ENCODE measurements around the gene SLC25A22.
A peak's percentile ranks its signal among the peaks of the same experiment; 100 is the strongest.

The SLC25A22 gene

DNA sequence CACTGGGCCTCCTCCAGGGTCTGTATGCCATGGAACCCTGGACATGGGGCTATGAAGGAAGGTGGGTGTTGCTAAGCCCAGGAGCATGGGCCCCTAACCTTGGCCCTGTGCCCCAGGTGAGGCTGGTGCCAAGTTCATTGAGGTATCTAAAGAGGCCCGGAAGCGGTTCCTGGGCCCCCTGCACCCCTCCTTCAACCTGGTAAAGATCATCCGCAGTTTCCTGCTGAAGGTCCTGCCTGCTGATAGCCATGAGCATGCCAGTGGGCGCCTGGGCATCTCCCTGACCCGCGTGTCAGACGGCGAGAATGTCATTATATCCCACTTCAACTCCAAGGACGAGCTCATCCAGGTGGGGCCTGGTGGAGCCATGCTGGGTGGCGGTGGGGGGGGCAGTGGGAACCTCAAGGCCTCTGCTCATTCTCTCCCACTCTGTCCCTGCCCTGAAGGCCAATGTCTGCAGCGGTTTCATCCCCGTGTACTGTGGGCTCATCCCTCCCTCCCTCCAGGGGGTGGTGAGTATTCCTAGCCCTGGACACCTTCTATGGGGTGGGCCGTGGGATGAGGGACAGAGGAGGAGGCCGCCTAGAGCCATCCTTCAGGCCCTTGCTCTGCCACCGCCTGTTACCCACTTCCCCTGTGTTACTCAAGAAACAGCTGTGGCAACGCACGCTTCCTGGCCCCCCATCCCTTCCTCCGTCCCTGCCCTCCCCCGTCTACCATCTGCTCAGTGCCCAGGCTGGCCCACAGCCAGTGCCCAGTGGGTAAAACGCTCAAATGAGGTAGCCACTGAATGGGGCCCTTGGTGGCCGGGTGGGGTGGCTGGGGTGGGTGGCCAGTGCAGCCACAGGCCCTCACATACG is 23.7 kb upstream of the SLC25A22 start:
- peak; percentile 48 to 63 for DNase-seq

DNA sequence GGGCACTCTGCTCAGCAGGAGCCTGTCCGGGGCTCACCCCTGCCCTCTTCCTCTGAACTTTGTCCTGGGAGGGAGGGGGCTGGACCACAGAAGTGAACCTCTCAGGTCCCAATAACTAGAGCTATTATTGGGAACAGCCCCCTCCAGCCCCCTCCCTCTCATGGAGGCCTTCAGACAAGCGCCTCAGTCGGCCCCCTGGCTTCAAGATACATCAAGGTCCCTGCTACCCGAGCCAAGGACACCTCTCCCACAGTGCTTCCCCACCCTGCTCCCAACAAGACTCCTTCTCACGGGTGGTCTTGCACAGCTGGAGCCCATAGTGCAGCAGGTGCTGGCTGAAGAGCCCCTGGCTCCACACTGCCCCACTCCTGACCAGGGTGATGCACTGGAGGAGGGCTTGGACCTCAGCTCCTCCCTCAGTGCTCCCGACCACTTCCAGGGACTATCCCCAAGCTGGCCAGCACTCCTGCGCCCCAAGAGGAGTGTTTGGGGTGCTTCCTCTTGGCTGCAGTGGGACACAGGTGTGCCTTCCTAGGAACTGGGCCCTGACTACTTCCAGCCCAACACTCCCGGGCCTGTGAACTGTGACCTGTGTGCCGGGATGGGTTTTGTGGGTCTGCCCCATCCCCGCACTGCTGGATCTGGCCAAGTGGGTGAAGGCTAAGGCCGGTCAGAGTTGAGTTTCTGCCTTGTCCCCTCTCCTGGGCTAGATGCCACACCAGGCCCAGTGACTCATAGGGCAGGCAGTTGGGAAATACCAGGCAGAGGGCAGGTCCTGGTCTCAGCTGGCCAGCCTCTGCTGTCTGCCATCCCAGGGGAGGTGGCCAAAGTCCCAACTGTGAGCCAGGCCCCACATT is 22.8 kb upstream of the SLC25A22 start:
- peak; percentile 69 to 85 for DNase-seq

DNA sequence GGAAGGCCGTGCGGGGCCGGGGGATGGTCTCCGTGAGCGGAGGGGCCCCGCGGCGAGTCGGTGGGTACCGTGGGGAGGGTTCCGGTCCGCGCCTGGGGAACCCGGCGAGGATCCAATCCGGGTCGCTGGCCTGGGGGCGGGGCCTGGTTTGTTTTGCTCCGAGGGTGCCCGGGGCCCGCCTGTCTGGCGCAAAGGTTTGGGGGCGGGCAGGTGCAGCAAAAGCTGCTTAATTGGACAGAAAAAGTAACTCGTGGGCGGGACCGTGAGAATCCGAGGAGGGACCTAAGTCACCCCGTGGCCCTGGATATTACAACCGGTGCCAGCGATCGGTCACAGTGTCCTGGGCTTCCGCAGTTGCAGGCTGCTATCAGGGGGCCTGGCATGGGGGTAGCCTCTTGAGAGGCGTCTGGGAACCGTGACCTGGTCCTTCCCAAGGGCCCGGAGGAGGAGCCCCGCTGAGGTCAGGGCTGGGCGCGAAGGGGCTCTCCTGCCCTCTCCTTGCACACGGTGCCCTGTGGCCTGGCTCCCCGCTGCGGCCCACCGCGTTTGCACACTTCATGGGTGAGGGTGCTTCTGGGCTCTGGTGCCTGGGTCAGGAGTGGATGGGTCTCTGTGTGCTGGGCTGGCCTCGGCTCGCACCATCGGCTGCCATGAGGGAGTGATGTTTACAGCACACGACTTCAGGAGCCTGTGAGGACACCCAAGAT is 22.0 kb upstream of the SLC25A22 start:
- DNase-seq, result peak; percentile 82 to 86

DNA sequence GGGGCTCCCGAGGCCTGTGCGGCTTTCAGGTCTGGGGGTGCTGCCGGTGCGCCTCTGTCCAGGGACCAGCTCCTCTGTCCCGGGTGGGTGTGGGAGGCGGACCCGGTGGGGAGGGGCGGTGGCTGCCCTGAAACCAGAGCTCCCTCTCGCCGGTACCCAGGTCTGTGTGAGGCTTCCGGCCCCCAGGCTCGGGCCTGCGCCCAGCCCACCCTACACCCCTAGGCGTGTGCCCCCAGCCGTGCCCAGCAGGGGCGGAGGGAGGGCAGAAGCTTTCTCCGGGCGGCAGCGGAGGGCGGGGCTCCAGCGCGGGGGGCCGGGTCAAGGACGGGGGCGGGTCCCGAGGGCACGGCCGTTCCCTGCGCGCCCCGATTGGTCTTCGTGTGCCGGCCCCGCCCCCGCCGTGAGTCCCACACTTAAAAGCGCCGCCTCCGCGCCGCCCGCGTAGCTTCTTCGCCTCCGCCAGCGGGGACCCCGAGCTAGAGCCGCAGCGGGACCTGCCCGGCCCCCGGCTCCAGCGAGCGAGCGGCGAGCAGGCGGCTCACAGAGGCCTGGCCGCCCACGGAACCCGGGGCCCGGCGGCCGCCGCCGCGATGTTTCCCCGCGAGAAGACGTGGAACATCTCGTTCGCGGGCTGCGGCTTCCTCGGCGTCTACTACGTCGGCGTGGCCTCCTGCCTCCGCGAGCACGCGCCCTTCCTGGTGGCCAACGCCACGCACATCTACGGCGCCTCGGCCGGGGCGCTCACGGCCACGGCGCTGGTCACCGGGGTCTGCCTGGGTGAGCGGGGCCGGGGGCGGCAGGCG is 21.2 kb upstream of the SLC25A22 start:
- DNase-seq, result peak; percentile 89 to 92

DNA sequence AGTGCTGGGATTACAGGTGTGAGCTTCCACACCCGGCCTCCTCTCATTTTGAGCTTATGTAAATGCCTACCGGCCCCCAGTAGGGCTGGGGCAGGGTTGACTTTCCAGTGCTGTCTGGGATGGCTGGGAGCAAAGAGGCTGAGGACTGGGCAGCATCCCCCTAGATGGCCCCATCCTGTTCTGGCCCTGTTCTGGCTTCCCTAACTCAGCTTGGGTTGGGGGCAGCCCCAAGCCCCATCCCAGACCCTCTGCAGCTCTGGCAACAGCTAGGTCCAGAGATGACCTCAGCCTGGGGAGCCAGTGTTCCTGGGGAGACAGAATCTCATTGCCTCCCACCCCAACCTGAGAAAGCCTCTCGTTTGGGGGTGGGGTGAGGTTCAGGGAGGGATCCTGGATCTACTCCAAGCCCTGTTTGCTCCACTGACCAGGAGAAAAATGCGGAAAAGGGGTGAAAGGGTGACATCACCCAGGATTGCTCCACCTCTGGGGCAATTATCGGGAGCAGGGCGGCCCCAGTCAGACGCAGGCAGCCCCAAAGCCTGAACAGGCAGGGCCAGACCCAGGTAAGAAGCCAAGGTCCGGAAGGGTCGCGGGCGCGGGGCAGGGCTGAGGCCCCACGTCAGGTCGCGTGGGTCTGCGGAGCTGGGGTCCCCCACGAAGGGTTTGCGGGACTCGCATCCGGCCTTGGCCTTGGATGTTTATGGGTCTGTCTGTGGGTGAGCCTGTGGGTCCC is 20.5 kb upstream of the SLC25A22 start, which contains the start of gene PNPLA2:
PNPLA2 (plus strand) TSS at position 519 of the 733 bp plus-strand sequence. CDS start 805 bp downstream, outside the sequence.
- peak in 1 of 2 donors; percentile 30 for DNase-seq

DNA sequence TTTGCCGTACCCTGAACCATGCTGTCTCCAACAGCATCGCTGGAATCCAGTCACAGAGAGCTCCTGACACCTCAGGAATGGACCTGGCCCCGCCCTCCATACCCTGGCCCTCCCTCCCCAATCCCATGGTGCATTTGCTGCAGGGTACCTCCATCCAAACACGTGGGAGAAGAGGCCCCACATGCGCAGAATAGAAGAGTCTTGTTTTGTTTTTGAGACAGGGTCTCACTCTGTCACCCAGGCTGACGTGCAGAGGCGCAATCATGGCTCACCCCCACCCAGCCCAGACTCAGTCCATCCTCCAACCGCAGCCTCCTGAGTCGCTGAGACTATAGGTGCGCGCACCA is 18.3 kb upstream of the SLC25A22 start:
- no peak for DNase-seq

DNA sequence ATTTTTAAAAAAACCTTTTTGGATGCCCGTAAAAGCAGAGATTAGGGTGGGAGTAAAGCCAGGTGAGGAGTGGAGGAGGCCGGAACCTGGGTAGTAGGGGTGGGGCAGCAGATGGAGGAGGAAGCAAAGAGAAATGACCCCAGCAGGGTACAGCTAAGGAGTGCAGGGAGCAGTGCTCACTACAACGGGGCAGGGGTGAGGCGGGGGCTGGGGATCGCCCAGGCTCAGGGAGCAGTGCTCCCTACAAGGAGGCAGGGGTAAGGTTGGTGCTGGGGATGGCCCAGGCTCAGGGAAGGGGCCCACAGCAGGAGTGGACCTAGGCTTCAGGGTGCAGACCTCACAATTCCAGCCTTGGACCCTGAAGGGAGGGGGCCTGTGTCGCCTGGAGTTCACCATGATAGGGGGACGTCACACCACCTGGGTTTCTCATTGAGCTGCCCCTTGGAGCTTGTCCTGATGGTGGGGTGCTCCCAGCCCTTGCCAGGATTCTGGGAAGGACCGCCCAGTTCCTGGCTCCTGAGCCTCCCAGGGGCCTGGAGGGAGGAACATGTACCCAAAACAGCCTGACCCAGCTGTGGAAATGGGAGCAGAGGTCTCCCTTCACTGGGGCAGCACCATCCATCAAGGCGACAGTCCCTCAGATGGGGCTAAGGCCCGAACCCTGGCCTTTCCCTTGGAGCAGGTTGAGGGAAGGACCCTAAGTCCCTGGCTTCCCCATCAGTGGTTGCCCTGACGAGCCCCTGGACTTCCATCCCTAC is 17.8 kb upstream of the SLC25A22 start:
- DNase-seq, result no peak

DNA sequence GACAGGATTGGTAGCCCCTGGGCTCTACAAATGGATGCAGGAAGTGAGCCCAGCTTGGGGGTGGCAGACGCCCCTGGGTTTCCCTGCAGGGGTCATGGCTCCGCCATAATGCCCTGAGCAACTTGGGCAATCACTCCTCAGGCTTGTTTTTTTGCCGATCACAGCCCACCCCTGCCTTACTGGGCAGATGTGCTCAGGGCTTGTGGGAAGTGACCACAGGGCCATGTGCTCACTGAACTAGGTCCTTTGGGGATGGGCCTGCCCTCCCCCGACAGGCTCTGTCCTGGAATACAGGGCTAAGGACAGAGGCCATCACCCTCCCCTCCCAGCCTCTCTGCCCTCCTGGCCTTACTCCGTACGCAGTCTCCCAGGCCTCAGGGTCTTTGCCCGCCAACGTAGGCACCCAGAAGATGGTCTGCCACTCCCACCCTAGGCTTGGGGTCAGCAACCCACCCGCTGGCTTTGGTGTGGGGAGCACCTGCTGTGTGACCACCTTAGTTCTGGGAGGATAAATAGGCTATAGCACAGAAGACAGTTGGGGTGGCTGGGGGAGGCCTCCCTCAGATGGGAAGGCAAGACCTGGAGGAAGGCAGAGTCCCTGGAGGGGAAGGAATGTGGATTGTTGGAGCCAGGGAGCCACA is 15.5 kb upstream of the SLC25A22 start:
- DNase-seq, result no peak

DNA sequence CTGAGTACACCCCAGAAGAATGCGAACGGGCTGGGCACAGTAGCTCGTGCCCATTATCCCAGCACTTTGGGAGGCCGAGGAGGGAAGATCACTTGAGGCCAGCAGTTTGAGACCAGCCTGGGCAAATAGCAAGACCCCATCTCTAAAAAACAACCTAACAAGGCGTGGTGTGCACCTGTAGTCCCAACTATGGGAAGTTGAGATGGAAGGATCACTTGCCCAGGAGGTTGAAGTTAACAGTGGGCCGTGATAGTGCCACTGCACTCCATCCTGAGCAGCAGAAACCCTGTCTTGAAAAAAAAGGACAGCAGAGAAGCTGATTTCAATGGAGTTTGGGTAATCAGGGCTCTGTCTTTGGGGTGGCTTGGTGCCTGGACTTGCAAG is 15.0 kb upstream of the SLC25A22 start:
- DNase-seq, result no peak

DNA sequence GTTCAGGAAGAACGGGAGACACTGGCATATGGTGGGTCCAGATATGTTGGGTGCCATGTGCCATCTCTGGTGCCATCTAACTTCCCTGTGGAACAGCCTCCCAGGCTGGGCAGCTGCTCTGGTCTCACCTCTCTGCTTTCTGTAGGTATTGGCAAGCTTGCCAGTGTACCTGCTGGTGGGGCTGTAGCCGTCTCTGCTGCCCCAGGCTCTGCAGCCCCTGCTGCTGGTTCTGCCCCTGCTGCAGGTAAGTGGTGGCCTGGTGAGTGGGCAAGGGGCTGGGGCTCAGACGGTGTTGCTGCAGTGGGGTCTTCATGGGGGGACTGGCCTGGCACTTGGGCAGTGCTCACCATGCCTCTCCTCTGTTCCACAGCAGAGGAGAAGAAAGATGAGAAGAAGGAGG is 14.3 kb upstream of the SLC25A22 start:
- no peak for DNase-seq

DNA sequence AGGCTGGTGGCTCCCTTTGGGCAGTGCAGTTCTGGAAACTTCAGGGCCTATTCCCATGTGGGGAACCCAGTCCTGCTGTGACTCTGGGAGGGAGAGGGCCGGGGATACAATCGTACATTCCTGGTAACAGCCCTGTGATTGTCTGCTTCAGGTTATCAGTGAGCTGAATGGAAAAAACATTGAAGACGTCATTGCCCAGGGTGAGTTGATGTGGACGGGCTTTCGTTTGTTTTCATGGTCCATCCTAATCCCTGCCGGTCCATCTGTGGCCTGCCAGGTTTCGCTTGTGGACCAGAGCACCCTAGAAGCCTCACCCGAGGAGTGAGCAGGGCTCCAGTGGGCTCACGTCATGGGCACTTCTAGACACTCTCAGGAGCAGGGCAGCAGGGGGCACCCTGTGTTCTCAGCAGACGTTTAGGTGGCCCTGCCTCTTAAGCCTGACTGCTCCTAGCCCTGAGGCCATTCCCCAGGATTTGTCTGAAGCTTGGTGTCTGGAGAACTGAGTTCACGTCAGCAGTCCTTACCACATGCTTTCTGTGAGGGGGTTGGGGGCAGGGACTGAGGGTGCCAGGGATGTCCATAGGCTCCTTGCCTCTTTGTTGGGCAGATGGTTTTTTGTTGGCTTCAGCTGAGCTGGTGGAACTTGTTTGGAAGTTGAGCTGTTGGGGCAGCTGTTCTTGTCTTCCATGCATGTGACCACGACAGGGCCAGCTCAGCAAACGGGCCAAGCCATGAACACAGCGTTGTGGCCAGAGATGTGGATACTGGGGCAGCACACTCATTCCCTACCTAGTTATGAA is 13.6 kb upstream of the SLC25A22 start:
- DNase-seq, result no peak

DNA sequence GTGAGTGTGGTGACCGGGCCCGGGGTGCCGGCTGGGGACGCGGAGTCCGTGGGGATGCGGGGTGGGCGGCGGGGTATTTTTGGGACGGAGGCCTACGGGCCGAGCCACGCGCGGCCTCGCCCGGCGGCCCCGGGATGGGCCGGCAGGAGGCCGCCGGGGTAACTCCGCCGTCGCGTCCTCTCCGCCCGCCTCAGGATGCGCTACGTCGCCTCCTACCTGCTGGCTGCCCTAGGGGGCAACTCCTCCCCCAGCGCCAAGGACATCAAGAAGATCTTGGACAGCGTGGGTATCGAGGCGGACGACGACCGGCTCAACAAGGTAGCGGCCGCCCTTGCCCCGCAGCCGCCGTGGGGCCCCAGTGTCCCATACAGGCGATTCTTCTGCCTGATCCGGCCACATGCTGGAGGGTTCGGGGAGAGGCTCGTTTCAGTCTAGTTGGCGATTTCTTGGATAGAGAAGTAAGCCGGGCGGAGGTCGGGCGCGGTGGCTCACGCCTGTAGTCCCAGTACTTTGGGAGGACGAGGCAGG is 12.0 kb upstream of the SLC25A22 start:
- DNase-seq, result peak in 1 of 2 donors; percentile 29

DNA sequence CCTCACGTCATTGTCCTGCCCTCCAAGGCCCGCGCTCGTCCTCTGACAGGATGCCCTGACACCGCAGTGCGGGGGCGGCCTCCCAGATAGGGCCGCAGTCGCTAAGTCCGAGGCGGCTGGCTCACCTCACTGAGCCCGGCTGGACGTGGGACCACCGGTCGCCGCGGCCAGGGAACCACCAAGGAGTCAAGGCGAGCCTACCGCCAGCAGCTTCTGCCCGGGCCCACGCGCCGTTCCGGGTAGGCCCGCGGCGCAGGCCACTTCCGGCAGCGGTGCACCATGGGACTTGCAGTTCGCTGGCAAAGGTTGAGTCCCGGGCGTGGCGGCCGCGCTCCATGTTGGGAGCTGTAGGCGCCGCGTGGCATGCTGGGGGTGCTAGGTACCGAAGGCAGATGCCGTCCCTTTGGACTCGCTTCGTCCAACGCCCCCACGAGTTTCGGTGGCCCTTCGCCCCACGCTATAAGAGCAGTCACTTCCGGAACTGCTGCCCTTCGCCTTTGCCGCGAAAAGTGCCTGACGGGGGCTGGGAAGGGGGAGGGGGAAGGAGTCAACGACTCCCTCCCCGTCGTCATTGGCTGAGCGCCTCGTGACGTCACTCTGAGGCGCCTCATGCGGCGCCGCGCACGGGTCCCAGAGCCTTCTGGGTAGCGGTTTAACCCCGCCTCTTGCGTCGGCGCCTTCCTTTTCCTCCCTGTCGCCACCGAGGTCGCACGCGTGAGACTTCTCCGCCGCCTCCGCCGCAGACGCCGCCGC is 11.4 kb upstream of the SLC25A22 start, which contains the start of gene RPLP2:
RPLP2 (plus strand) TSS at position 681 of the 753 bp plus-strand sequence. CDS start 268 bp downstream, outside the sequence.
- peak; percentile 98 to 99 for DNase-seq

DNA sequence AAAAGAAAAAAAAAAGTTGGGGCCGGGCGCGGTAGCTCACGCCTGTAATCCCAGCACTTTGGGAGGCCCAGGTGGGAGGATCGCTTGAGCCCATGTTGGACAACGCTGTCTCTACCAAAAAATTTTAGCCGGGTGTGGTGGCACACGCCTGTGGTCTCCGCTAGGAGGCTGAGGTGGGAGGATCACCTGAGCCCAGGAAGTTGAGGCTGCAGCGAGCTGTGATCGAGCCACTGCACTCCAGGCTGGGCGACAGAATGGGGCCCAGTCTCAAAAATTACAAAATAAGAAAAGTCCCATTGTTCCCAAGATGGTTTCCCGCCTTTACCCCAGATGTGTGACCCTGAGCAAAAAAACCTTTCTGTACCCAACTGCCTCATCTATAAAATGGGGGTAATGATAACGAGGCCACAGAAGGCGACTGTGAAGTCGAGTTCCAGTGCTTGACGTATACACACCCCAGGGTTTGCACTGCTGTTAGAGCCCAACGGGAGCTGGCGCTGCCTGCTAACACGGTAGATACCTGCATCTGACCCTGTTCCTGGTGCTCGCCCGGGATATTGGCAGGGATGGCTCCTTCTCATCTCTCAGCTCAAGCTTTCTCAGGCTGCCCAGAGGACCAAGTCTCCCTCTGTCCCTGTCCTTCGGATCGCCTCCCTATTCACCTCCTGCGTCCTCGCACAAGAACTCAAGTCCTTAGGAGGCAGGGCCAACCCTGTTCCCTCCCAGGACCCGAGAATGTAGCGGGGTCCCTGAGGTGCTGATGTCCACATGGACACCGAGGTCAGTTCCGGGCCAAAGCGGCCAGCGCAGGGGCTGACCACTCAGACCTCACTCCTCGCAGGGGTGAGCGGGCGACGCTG is 10.6 kb upstream of the SLC25A22 start:
- DNase-seq, result no peak

DNA sequence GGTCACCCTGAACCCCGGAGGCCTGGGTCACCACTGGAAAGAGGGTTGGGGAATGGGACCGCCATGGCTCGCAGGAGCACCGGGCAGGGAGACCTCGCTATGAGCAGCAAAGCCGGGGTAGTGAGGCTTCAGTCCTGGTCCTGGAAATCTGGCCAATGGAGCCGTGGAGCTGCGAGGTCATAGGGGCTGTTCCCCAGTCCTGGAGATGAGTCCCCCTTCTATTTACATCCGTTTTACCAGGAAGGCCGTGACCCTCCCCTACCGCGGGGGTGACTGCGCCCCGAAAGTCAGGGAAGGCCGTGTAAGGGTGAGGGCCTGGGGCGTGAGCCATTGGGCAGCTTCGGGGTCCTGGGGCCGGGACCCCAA is 6.5 kb upstream of the SLC25A22 start:
- no peak for DNase-seq

DNA sequence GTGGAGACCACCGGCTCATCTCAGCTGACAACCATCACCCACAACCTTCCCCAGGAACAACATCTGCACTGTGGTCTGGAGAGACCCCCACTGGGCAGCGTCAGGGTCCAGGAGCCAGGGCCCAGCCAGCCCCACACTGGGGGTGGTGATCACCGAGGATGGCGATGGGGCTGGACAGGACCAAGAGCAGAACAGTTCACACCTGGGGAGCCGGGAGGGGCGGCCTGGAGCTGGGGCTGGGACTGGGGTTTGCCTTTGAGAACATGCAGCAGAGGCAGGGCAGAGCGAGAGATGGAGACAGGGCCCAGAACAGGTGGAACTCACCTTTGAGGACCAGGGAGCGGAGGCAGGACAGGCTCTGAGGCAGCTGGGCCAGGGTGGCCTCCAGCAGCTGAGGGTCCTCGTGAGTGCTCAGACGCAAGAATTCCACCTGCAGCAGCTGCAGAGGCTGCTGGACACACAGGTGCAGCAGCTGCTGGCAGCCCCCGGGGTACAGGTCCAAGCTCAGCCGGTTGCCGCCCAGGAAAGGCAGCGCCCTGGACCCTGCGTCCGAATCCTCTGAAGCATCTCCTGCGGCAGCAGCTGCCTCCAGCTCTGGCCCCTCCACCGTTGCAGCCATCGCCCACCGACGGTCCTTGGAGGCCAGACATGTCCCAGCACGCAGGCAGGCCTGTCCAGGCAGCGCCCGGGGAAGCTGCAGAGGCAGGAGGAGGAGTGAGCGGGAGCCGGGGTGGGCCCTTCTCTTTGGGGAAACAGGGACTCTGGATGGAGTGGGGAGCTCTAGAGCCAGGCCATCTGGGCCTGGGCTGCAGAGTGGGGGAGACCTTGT is 5.9 kb upstream of the SLC25A22 start:
- DNase-seq, result no peak

Measured in inflammatory macrophage (primary cell).